SIG-M5 treated with dmso at 0.1 percent for 504 hours (cell line): ENCODE measurements around the gene HSPA1L.
"Not testable (repeated sequence)": the region's sequence is repeated elsewhere in the genome, so short reads cannot be mapped to it uniquely, and the experiment has no call there.

Experiments
- DNase-seq: peaks from one replicate; lab custom pipeline; 2025; ENCODE audit not compliant: unreplicated experiment; lab: John Stamatoyannopoulos, UW

HSPA1L gene

GRCh38 chr6:31815025-31815838, at the start of gene HSPA1L, which contains the start of gene HSPA1A:
Gene HSPA1L, minus strand, starts transcription at chr6:31815283. Its CDS starts 3,311 bp downstream, at chr6:31811972.
Gene HSPA1A, plus strand, starts transcription at chr6:31815543. Its CDS starts 214 bp downstream, at chr6:31815757.
- DNase-seq: peak; percentile 89

GRCh38 chr6:31864818-31865204, 49.7 kb upstream of the HSPA1L start:
- no peak for DNase-seq

GRCh38 chr6:31864123-31864562, 49.1 kb upstream of the HSPA1L start:
- not testable (repeated sequence) for DNase-seq

- DNase-seq: peak; percentile 100
Observed at GRCh38 chr6:31862344-31863235, 47.5 kb upstream of the HSPA1L start, which contains the start of gene NEU1. Gene NEU1, minus strand, starts transcription at chr6:31862821. Its CDS starts 45 bp downstream, at chr6:31862776.

- no peak for DNase-seq
Observed at GRCh38 chr6:31861919-31862343, 46.8 kb upstream of the HSPA1L start.

- DNase-seq: no peak
Observed at GRCh38 chr6:31861150-31861549, 46.1 kb upstream of the HSPA1L start.

GRCh38 chr6:31860349-31860748, 45.3 kb upstream of the HSPA1L start:
- DNase-seq: no peak

- no peak for DNase-seq
Observed at GRCh38 chr6:31859923-31860322, 44.8 kb upstream of the HSPA1L start.

- no peak for DNase-seq
Observed at GRCh38 chr6:31858707-31859106, 43.6 kb upstream of the HSPA1L start.

- not testable (repeated sequence) for DNase-seq
Observed at GRCh38 chr6:31857774-31858173, 42.7 kb upstream of the HSPA1L start.

- DNase-seq: not testable (repeated sequence)
Observed at GRCh38 chr6:31851980-31852718, 37.1 kb upstream of the HSPA1L start.

- DNase-seq: no peak
Observed at GRCh38 chr6:31851485-31851832, 36.4 kb upstream of the HSPA1L start.

GRCh38 chr6:31850765-31851484, 35.8 kb upstream of the HSPA1L start:
- no peak for DNase-seq

GRCh38 chr6:31847276-31847978, 32.3 kb upstream of the HSPA1L start:
- DNase-seq: no peak

GRCh38 chr6:31844507-31844906, 29.4 kb upstream of the HSPA1L start:
- DNase-seq: no peak

- no peak for DNase-seq
Observed at GRCh38 chr6:31842053-31842452, 27.0 kb upstream of the HSPA1L start.

- not testable (repeated sequence) for DNase-seq
Observed at GRCh38 chr6:31839779-31840126, 24.7 kb upstream of the HSPA1L start.

- no peak for DNase-seq
Observed at GRCh38 chr6:31838968-31839367, 23.9 kb upstream of the HSPA1L start.

- not testable (repeated sequence) for DNase-seq
Observed at GRCh38 chr6:31838114-31838553, 23.1 kb upstream of the HSPA1L start.
